Gastrocnemius medialis (tissue), 4 donors: ENCODE data around the gene SLC5A2. TPM values are rescaled to one million over a fixed set of nuclear protein-coding genes. Genes with fewer than 3 reads are reported as not detected.

Experiments used
- ATAC-seq, 2 donors: fragments of 150-250 bp; one replicate each; pipeline ENCODE4 v1.9.1; 2016
- DNase-seq, 2 donors: peaks; one replicate each; pipeline ENCODE4 v3.0.0-alpha.2; 2019
- H3K27ac ChIP-seq, 4 donors: fragments of 200-600 bp; sonication (generic); 1 replicate in 1 of 4; 2 replicates in 3 of 4; pipeline ENCODE4 v1.5.1; 2016 to 2018; ENCODE audit warnings: mild to moderate bottlenecking in 2 of 4, moderate library complexity in 1 of 4
- H3K27me3 ChIP-seq, 3 donors: fragments of 200-600 bp; sonication (generic) in 2 of 3; 1 replicate in 1 of 3; 2 replicates in 2 of 3; pipeline versions ENCODE4 v1.5.1 to v1.6.0; 2016 to 2019; ENCODE audit warnings: mild to moderate bottlenecking in 1 of 3, moderate library complexity in 1 of 3
- H3K36me3 ChIP-seq, 2 donors: fragments of 200-600 bp; sonication (generic) in 1 of 2; one replicate each; pipeline ENCODE4 v1.5.1; 2017 to 2018
- H3K4me1 ChIP-seq, 2 donors: fragments of 200-600 bp; sonication (generic) in 1 of 2; one replicate each; pipeline ENCODE4 v1.5.1; 2016 to 2017; ENCODE audit warnings: mild to moderate bottlenecking in 2 of 2
- H3K4me3 ChIP-seq, 4 donors: fragments of 200-600 bp; sonication (generic) in 3 of 4; 1 replicate in 1 of 4; 2 replicates in 3 of 4; pipeline ENCODE4 v1.5.1; 2016 to 2019; ENCODE audit warnings: mild to moderate bottlenecking in 2 of 4
- H3K9me3 ChIP-seq, 3 donors: fragments of 200-600 bp; sonication (generic) in 2 of 3; 1 replicate in 1 of 3; 2 replicates in 2 of 3; pipeline ENCODE4 v1.5.1; 2016 to 2019
- POLR2A ChIP-seq, 2 donors: fragments of 450-650 bp; IDR thresholded peaks; one replicate each; pipeline ENCODE4 v1.6.1; 2017; ENCODE audit warnings: antibody characterized with exemption in 2 of 2, mild to moderate bottlenecking in 2 of 2, moderate library complexity in 2 of 2
- in situ Hi-C, 4 donors: fragments of 200-750 bp; cut with MboI; loops; one replicate each; pipeline versions ENCODE4 v1.15.0 to v1.8.0; 2017; ENCODE audit warnings: low sequenced_read_pairs in 4 of 4
- intact Hi-C: fragments of 100-400 bp; cut with DNase I; formaldehyde crosslinking; loops from one replicate; pipeline ENCODE4 v1.15.1; 2023; ENCODE audit warnings: low total_unique reads
- total RNA-seq, 4 donors: library from RNA; depleted of rRNA; stranded (reverse); fragments of >200 nt; gene quantifications; one replicate each; pipeline versions ENCODE4 v1.1.0 to v1.2.3, GENCODE V29; 2016
- TF ChIP-seq, protein P1 (sequence below), 5 experiments: fragments of 450-650 bp in 3 of 5; fragments of 200-600 bp in 2 of 5; sonication (generic) in 2 of 5; IDR thresholded peaks in 4 of 5; conservative IDR thresholded peaks in 1 of 5; 1 replicate in 4 of 5; 2 replicates in 1 of 5; pipeline ENCODE4 v1.5.1; 2016 to 2019; ENCODE audit warnings: antibody characterized with exemption in 5 of 5, mild to moderate bottlenecking in 3 of 5, moderate library complexity in 3 of 5

SLC5A2 gene
- total RNA-seq, 4 donors from 2014 or later = not detected

DNA sequence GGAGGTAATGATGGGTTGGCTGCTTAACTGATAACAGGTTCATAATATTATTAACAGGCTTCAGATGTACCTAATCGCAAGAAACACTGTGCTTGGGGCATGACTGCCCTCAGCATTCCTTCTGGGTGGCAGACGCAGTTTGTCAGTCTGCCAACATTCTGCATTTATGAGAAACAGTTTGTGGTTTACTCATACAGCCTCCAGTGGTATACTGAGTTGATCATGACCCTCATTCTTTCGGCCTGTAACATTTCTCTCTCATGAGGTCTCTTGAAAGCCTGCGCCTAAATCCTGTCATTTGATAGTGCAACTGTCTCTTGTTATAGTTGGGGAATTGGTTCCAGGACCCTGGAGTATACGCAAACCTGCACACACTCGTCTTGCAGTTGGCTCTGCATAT, 30.2 kb downstream of the SLC5A2 start:
- DNase-seq (no peak), ATAC-seq (no peak)
- Histone ChIP-seq H3K9me3 (no peaks in the 10 kb centered on the region), H3K4me3 (no peak overlapping the region), H3K36me3 (no peaks in the 10 kb centered on the region), H3K27me3 (peaks cover 0 to 3% (median 0%) of the 10 kb centered on the region in 3 donors), H3K4me1 (peaks cover 10 to 12% of the 10 kb centered on the region in 2 donors), H3K27ac (no peak overlapping the region)
- in situ Hi-C loops = loop anchor here in 3 of 4 donors (25.0 kb wide), 3 partner anchors 199 to 374 kb away; partner anchors contain the start of gene ZNF267 (in 2 of the 3)
- TF ChIP-seq, protein P1, sequence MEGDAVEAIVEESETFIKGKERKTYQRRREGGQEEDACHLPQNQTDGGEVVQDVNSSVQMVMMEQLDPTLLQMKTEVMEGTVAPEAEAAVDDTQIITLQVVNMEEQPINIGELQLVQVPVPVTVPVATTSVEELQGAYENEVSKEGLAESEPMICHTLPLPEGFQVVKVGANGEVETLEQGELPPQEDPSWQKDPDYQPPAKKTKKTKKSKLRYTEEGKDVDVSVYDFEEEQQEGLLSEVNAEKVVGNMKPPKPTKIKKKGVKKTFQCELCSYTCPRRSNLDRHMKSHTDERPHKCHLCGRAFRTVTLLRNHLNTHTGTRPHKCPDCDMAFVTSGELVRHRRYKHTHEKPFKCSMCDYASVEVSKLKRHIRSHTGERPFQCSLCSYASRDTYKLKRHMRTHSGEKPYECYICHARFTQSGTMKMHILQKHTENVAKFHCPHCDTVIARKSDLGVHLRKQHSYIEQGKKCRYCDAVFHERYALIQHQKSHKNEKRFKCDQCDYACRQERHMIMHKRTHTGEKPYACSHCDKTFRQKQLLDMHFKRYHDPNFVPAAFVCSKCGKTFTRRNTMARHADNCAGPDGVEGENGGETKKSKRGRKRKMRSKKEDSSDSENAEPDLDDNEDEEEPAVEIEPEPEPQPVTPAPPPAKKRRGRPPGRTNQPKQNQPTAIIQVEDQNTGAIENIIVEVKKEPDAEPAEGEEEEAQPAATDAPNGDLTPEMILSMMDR (IDR thresholded peaks at IDR 0.05 in 4 of 5, conservative IDR thresholded peaks at IDR 0.05 in 1 of 5) = no peak
- TF ChIP-seq POLR2A (IDR thresholded peaks at IDR 0.05) = no peak
- intact Hi-C loops = no loop called here

DNA sequence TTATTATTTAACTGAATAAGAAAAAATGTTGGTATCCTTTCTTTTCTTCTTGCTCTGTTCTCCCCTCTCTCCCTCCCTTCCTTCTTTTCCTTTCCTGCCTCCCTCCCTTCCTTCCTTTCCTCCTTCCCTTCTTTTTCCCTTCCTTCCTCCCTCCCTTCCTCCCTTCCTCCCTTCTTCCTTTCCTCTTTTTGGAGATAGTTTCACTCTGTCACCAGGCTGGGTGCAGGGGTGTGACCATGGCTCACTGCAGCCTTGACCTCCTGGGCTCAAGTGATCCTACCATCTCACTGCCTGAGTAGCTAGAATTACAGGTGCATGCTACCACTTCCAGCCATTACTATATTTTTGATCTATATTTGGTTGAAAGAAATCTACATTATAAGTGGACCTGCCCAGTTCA, 31.0 kb downstream of the SLC5A2 start:
- Histone ChIP-seq H3K27ac (no peak overlapping the region), H3K27me3 (peaks cover 0 to 3% (median 2%) of the 10 kb centered on the region in 3 donors), H3K4me1 (peaks cover 9 to 10% of the 10 kb centered on the region in 2 donors), H3K4me3 (no peak overlapping the region), H3K36me3 (no peaks in the 10 kb centered on the region), H3K9me3 (no peaks in the 10 kb centered on the region)
- DNase-seq (no peak), ATAC-seq (no peak)
- in situ Hi-C loops (loop anchor here in 3 of 4 donors (25.0 kb wide), 3 partner anchors 198 to 373 kb away; partner anchors contain the start of gene ZNF267 (in 2 of the 3)), intact Hi-C loops (no loop called here)
- TF ChIP-seq, protein P1 (IDR thresholded peaks at IDR 0.05 in 4 of 5, conservative IDR thresholded peaks at IDR 0.05 in 1 of 5) = no peak
- TF ChIP-seq POLR2A (IDR thresholded peaks at IDR 0.05) = no peak

DNA sequence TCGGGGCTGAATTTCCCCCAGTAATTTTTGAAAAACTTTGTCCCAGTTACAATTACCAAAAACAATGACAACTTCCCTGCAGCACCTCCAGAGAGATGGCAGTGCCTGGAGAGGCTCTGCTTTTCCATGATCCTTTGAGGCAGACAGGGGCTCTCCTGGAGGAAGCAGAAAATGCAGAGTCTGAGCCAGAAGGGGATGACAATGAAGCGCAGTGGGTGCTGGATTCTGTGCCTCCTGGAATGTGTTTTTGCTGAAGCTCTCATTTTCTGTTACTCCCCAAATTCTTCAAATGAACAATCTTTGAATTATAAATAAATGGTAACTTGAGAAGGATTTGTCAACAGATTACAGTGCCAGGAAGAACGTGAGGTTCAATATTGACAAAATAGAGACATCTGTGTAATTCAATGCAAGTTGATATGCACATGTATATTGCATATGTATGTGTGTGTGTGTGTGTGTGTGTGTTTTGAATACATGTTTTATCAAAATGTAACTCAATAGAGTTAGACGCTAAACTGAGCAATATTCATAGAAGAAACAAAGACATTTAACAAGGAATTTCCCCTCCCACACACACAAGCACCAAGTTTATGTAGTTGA, 35.0 kb downstream of the SLC5A2 start:
- Histone ChIP-seq H3K9me3 (no peaks in the 10 kb centered on the region), H3K27me3 (peaks cover 0 to 3% (median 3%) of the 10 kb centered on the region in 3 donors), H3K36me3 (no peaks in the 10 kb centered on the region), H3K4me1 (no peaks in the 10 kb centered on the region), H3K27ac (no peak overlapping the region), H3K4me3 (no peak overlapping the region)
- in situ Hi-C loops = loop anchor here in 3 of 4 donors (25.0 kb wide), 3 partner anchors 194 to 369 kb away; partner anchors contain the start of gene ZNF267 (in 2 of the 3)
- no peak for TF ChIP-seq POLR2A (IDR thresholded peaks at IDR 0.05)
- TF ChIP-seq, protein P1 (IDR thresholded peaks at IDR 0.05 in 4 of 5, conservative IDR thresholded peaks at IDR 0.05 in 1 of 5) = no peak
- no peak for DNase-seq
- intact Hi-C loops = no loop called here
- ATAC-seq = no peak

DNA sequence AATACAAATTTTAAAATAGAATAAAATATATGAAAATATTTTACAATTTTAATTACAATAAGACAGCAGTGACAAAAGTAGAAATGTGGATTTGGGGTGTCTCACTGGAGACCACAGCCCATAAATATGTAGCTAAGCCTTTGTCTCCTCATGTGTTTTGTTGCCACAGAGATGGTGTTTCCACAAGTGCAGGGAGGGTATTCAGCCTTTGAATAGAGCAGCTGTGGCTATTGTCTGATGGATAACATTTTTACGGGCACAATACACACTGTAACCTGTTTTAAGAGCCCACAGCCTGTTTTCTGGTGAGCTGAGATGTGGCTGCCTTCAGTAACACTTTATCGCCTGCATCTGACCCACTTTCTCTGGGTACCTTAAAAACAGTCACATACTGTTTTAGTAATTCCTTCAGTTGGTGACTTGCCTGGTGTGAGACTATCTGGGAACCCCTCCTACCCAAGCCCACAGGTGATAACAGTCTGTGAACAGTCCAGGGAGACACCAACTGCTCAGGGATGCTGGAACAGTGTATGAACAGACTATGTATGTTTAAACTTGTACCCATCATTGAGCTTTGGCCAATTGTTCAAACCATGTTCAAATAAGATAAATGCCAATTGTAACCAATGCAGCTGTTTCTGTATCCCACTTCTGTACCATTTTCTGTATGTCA, 37.0 kb downstream of the SLC5A2 start:
- H3K36me3 ChIP-seq = no peaks in the 10 kb centered on the region
- intact Hi-C loops (no loop called here), in situ Hi-C loops (loop anchor here in 3 of 4 donors (25.0 kb wide), 3 partner anchors 192 to 367 kb away; partner anchors contain the start of gene ZNF267 (in 2 of the 3))
- H3K27me3 ChIP-seq = peaks cover 0 to 3% (median 3%) of the 10 kb centered on the region in 3 donors
- H3K4me3 ChIP-seq = no peak overlapping the region
- no peak overlapping the region for H3K27ac ChIP-seq
- no peaks in the 10 kb centered on the region for H3K9me3 ChIP-seq
- ATAC-seq = no peak
- TF ChIP-seq, protein P1 (IDR thresholded peaks at IDR 0.05 in 4 of 5, conservative IDR thresholded peaks at IDR 0.05 in 1 of 5) = no peak
- TF ChIP-seq POLR2A (IDR thresholded peaks at IDR 0.05) = no peak
- DNase-seq = no peak
- H3K4me1 ChIP-seq = no peaks in the 10 kb centered on the region
